Left colon (tissue), 2 donors: ENCODE measurements around the gene PRR7. TPM values are rescaled to one million over a fixed set of nuclear protein-coding genes. Genes with fewer than 3 reads are reported as not detected.

Experiments used
- ATAC-seq: fragments of 200-7000 bp; cut with Tn5 transposase; one replicate; pipeline ENCODE4 v1.9.1; 2020; ENCODE audit warnings: mild to moderate bottlenecking, moderate library complexity
- DNase-seq, 2 donors: peaks; one replicate each; pipeline ENCODE4 v3.0.0-alpha.2; 2020
- intact Hi-C, 2 donors: fragments of 100-400 bp; cut with DNase I in 1 of 2; cut with micrococcal nuclease in 1 of 2; formaldehyde crosslinking; loops; one replicate each; pipeline versions ENCODE4 v1.11.2 to v1.14.0; 2022; cut with DNase I, micrococcal nuclease
- total RNA-seq, 2 donors: library from RNA; stranded (reverse); fragmentation: NEBNext Ultra II Directional; extraction: Animal tissue kit (Norgen Biotek cat#: 25700); gene quantifications; one replicate each; pipeline ENCODE4 v1.2.1, GENCODE V29; 2021
- donor health status: DM: no; HTN: no; CAD: no.
- donor health status: DM: yes; HTN: yes; CAD: no.

Gene PRR7
- total RNA-seq, 2 donors from 2014 or later, result 1.6 to 2.2 TPM

GRCh38 chr5:177445917-177446199, 756 bp upstream of the PRR7 start:
- ATAC-seq, result no peak
- intact Hi-C loops, result no loop called here
- DNase-seq, result no peak

- intact Hi-C loops, result no loop called here
- ATAC-seq (peak; percentile 21), DNase-seq (peak; percentile 67 to 73)
These were observed 524 bp downstream of the PRR7 start for GRCh38 chr5:177447066-177447610.

GRCh38 chr5:177447611-177448243, 1.1 kb downstream of the PRR7 start:
- ATAC-seq (peak; percentile 20), DNase-seq (peak; percentile 46 to 48)
- intact Hi-C loops, result no loop called here

DNA sequence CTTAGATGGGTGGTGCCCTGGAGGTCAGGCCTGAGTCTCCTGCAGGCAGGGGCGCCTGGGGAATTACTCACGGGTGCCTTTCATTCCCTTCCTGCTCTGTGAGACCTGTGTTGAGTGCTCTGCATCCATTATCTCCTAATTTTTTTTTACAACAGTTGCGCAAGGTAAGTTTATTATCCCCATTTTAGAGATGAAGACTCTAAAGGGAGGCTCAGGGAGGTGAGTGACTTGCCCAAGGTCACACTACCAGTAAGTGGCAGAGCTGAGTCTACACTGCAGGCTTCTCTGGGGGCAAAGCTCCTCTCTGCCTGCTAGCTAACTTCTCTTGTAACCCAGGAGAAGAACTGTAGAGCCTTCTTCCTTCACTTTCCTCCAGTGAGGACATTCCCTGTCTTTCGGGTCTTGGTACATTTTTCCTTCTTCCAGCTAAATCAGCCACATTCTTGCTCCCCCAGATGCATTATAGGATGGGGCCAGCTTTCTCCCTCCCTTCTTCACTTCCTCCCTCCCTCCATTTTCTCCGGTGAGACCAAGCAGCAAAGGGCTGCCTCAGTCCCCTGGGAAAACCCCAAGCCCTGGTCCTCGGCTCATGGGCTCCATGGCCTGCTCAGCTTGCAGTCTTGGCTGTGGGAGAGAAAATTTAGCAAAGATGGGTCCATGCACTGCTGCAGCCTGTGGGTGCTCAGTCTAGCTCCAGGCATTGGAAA, 1.8 kb downstream of the PRR7 start:
- DNase-seq (no peak), ATAC-seq (no peak)
- intact Hi-C loops, result no loop called here

DNA sequence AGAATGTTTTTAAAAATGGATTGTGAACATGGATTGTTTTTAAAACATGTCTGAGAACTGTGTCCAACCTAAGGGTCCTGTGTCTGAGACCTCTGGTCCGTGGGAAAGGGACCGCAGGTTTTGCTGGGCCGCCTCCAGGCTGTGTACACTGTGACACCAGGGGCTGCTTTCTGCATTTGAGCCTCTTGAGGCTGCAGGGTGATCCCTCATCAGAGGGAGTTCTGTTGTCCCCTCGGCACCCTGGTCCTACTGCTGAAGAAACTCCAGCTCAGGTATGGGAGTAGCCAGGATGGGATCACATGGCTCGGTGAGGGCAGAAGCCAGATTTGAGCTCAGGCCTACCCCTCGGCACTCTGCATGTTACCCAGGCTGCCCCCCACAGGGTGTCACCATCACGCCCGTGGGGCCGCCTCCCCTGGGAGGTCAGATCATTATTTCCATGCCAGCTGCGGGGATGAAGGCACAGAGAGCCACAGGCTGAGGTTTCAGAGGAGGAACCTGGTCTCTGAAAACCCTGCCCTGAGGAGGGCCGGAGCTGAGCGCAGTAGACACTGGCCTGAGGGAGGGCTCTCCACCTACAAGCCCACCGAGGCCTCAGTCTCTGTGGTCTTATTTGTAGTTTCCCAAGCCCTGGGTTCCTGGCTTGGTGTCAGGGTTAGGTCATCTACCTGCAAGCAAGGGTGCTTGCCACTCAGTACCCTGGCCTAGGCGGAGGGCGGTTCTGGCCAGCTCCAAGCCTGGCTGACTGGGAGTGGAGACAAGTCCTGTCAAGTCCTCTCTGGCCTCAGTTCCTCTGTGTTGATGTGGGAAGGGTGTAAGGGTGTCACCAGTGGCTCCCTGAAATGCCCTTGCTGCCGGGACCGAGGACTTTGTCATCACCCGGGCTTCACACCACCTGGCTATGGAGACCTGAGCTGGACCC, 2.8 kb downstream of the PRR7 start:
- DNase-seq, result no peak
- intact Hi-C loops, result loop anchor here (5.0 kb wide), 3 partner anchors 47 to 132 kb away; partner anchors contain the start of gene PFN3 (in 1 of the 2)
- ATAC-seq, result no peak

GRCh38 chr5:177450667-177451424, 4.2 kb downstream of the PRR7 start:
- DNase-seq, result no peak
- intact Hi-C loops, result loop anchor here (5.0 kb wide), 3 partner anchors 49 to 134 kb away; partner anchors contain the start of gene PFN3 (in 1 of the 2)
- no peak for ATAC-seq

- DNase-seq (no peak), ATAC-seq (no peak)
- intact Hi-C loops, result loop anchor here (5.0 kb wide), 3 partner anchors 51 to 136 kb away; partner anchors contain the start of gene PFN3 (in 1 of the 2)
These were observed 6.3 kb downstream of the PRR7 start for GRCh38 chr5:177452688-177453638.

DNA sequence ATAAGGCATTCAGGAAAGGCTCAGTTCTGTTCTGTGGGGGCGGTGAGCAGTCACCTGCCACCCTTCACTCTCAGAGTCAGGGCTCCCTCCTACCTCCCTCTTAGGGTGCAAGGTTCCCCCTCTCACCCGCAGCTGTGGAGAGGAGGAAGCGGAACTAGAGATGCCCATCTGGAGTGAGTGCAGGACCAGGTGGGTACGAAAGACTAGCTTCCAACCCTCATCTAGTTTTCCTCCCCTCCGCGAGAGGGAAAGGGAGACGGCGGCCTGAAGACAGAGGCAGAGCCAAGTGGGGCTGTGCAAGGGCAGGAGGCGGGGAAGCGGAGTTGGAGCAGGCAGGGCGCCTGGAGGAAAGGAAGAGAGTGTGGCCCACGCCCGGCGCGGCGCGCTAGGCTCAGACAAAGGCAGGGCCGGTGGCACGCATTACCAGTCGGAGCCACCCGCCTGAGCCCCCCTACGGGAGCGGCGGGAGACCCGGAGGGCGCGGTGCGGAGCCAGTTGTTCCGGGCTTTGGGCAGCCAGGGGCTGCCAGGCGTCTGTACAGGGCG, 7.3 kb downstream of the PRR7 start:
- intact Hi-C loops, result loop anchor here (5.0 kb wide), 3 partner anchors 52 to 137 kb away; partner anchors contain the start of gene PFN3 (in 1 of the 2)
- DNase-seq (peak in 1 of 2 donors; percentile 59), ATAC-seq (no peak)

DNA sequence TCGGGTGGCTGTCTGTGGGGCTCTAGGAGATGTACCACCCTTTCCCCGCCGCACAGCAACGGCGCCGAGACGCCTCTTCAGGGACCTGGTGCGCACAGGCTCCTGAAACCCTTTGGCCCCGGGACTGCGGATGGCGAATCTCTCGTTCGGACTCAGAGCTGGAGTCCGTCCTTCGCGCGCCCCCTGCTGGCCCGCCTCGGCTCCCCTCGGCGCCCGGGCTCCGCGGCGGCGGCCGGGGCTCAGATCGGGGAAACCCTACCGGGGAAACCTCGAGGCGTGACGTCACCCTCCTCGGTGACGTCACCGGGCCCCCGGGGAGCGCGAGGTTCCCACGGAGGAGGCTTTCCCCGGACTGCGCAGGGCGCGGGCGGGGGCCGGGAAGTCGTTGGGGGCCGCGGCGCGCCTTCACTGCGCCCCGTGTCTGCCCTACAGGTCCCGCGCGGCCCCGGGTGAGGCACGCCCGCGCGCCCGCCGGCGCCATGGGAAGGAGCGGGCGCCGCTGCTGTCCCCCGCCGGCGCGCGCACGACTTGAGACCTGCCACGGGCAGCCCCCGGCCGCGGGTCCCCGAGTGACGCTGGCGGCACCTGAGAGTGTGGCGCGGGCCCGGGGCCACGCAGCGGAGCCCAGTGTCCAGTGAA, 7.9 kb downstream of the PRR7 start:
- peak; percentile 63 for ATAC-seq
- intact Hi-C loops, result loop anchor here (5.0 kb wide), 3 partner anchors 52 to 137 kb away; partner anchors contain the start of gene PFN3 (in 1 of the 2)
- peak; percentile 88 to 97 for DNase-seq

DNA sequence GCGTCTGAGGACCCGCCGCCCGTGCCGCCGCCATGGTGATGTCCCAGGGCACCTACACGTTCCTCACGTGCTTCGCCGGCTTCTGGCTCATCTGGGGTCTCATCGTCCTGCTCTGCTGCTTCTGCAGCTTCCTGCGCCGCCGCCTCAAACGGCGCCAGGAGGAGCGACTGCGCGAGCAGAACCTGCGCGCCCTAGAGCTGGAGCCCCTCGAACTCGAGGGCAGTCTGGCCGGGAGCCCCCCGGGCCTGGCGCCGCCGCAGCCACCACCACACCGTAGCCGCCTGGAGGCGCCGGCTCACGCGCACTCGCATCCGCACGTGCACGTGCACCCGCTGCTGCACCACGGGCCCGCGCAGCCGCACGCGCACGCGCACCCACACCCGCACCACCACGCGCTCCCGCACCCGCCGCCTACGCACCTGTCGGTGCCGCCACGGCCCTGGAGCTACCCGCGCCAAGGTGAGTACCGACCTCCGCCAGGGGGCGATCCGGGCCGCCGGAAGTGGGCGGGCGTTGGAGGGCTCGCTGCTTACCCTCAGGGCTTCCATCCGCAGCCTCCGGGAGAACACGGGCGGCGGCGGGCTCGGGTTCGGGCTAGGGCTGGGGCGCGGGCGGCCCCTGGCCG, 8.5 kb downstream of the PRR7 start:
- intact Hi-C loops, result no loop called here
- ATAC-seq (peak; percentile 63), DNase-seq (peak; percentile 83 to 92)

GRCh38 chr5:177455661-177456590, 9.3 kb downstream of the PRR7 start:
- intact Hi-C loops, result no loop called here
- DNase-seq (peak; percentile 89 to 98), ATAC-seq (peak; percentile 60)

DNA sequence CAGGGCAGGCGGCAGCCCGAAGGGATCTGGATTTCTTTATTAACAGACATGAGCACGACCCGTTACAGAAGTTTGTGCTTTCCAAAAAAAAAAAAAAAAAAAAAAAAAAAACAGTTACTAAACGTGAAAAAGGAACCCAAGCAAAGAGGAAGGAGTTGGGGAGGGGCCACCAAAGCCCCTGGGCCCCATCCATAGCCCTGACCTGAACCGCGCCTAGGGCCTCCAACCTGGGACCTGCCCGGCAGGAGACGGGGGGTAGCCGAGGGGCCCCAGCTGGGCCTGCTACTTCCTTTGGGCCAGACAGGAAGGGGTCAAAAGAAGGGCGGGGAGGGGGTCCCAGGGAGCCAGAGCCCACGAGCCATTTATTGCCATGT, 10.0 kb downstream of the PRR7 start:
- intact Hi-C loops, result no loop called here
- ATAC-seq, result no peak
- DNase-seq, result no peak

- ATAC-seq, result peak; percentile 51
These were observed 10.6 kb downstream of the PRR7 start for GRCh38 chr5:177456976-177457851.

More at GRCh38 chr5:177456976-177457851, 10.6 kb downstream of the PRR7 start:
- intact Hi-C loops, result no loop called here
- peak; percentile 67 to 88 for DNase-seq
